HepG2 (cell line): ENCODE measurements around the gene ABCF1. TPM values are rescaled to one million over a fixed set of nuclear protein-coding genes. Genes with fewer than 3 reads are reported as not detected.
A peak's percentile ranks its signal among the peaks of the same experiment; 100 is the strongest.

ENCODE experiments used
- ARID5B ChIP-seq: IDR thresholded peaks from 2 replicates; pipeline ENCODE4 v1.4.0; 2020; ENCODE audit warnings: mild to moderate bottlenecking, missing genetic modification reagents
- ARNTL ChIP-seq: sonication (generic); formaldehyde crosslinking; IDR thresholded peaks from 2 replicates; pipeline ENCODE4 v1.4.0; 2020; ENCODE audit warnings: mild to moderate bottlenecking, missing genetic modification reagents
- ELF3 ChIP-seq: IDR thresholded peaks from 2 replicates; pipeline ENCODE4 v1.6.1; 2016; ENCODE audit warnings: missing genetic modification reagents, missing compliant biosample characterization
- ETV6 ChIP-seq: sonication (generic); formaldehyde crosslinking; conservative IDR thresholded peaks from 2 replicates; pipeline ENCODE4 v1.4.0; 2020; ENCODE audit warnings: missing genetic modification reagents
- GTF3A ChIP-seq: sonication (generic); formaldehyde crosslinking; conservative IDR thresholded peaks from 2 replicates; pipeline ENCODE4 v1.4.0; 2020; ENCODE audit warnings: mild to moderate bottlenecking, missing genetic modification reagents
- JDP2 ChIP-seq: sonication (generic); formaldehyde crosslinking; IDR thresholded peaks from 2 replicates; pipeline ENCODE4 v1.8.1; 2022; ENCODE audit warnings: missing genetic modification reagents, borderline replicate concordance
- MTF2 ChIP-seq: sonication (generic); formaldehyde crosslinking; IDR thresholded peaks from 2 replicates; pipeline ENCODE4 v1.5.0; 2020; ENCODE audit warnings: missing genetic modification reagents, borderline replicate concordance
- PRDM15 ChIP-seq: sonication (generic); formaldehyde crosslinking; IDR thresholded peaks from 2 replicates; pipeline ENCODE4 v1.4.0; 2020; ENCODE audit warnings: missing genetic modification reagents
- PRMT3 ChIP-seq: sonication (generic); formaldehyde crosslinking; IDR thresholded peaks from 2 replicates; pipeline ENCODE4 v1.8.1; 2022; ENCODE audit warnings: low read depth, mild to moderate bottlenecking, moderate library complexity, missing genetic modification reagents, borderline replicate concordance
- RERE ChIP-seq: IDR thresholded peaks from 2 replicates; pipeline ENCODE4 v1.6.1; 2016; ENCODE audit warnings: low read depth, missing genetic modification reagents, missing compliant biosample characterization
- SAP130 ChIP-seq: IDR thresholded peaks from 2 replicates; pipeline ENCODE4 v1.6.1; 2016; ENCODE audit warnings: low read depth
- ZNF441 ChIP-seq: sonication (generic); formaldehyde crosslinking; IDR thresholded peaks from 2 replicates; pipeline ENCODE4 v1.7.0; 2021; ENCODE audit warnings: missing genetic modification reagents, borderline replicate concordance
- ZNF691 ChIP-seq: sonication (generic); formaldehyde crosslinking; IDR thresholded peaks from 2 replicates; pipeline ENCODE4 v1.4.0; 2020; ENCODE audit warnings: missing genetic modification reagents, low read depth, mild to moderate bottlenecking, borderline replicate concordance
- polyA plus RNA-seq, 8 experiments: library from polyadenylated mRNA; depleted of rRNA in 3 of 8; stranded (reverse) in 7 of 8; unstranded in 1 of 8; fragments of >200 nt; fragmentation: Illumina TruSeq in 4 of 8; extraction: Trizol in 4 of 8; gene quantifications; 2 replicates each; pipeline versions ENCODE4 v1.2.1 to v1.2.3, GENCODE V29; 2011 to 2016; ENCODE audit warnings: low read depth in 4 of 8, missing spikeins in 1 of 8, mixed read lengths in 1 of 8; ENCODE audit not compliant: insufficient read depth in 1 of 8
- total RNA-seq, 5 experiments: library from RNA; depleted of rRNA; stranded (reverse); fragments of >200 nt; fragmentation: Illumina TruSeq; extraction: Trizol; gene quantifications; 2 replicates each; pipeline ENCODE4 v1.2.3, GENCODE V29; 2016; ENCODE audit warnings: low read depth in 1 of 5

ABCF1 gene
- total and polyA plus RNA-seq, 2 of the 13 experiments (the other 11 are each of a cell fraction or from before 2014, with no cell fraction given): 25.4 to 98.9 TPM

- TF ChIP-seq PRDM15 (CRISPR knock-in tag) (no peak), ELF3 (CRISPR knock-in tag) (no peak), ETV6 (CRISPR knock-in tag) (0 out of 2 replicates have a peak, but pooled peaks have one; percentile 31), MTF2 (0 out of 2 replicates have a peak, but pooled peaks have one; percentile 85), ARNTL (CRISPR knock-in tag) (no peak), ZNF691 (CRISPR knock-in tag) (no peak), RERE (CRISPR knock-in tag) (no peak), SAP130 (CRISPR knock-in tag) (peak; percentile 8; the same call in 1 of the 2 replicates), GTF3A (CRISPR knock-in tag) (no peak), JDP2 (CRISPR knock-in tag) (no peak), ARID5B (CRISPR knock-in tag) (no peak), PRMT3 (CRISPR knock-in tag) (0 out of 2 replicates have a peak, but pooled peaks have one; percentile 29), ZNF441 (no peak)
Measured at GRCh38 chr6:30554962-30555815, 16.1 kb upstream of the ABCF1 start (continued).
